HEK293 (cell line): ENCODE measurements around the gene UBE2D4.

ENCODE experiments used
- CTCF ChIA-PET: fragments of 350-600 bp; formaldehyde crosslinking; extraction: SDS; loops from one replicate; lab custom pipeline; 2021; ENCODE audit warnings: antibody characterized with exemption; lab: Yijun Ruan, JAX
- POLR2A ChIA-PET: fragments of 300-600 bp; formaldehyde crosslinking; extraction: SDS; loops from one replicate; lab custom pipeline; 2020; ENCODE audit warnings: antibody characterized with exemption, inconsistent platforms; lab: Yijun Ruan, JAX
- H3K27ac ChIP-seq: fragments of 200-500 bp; sonication (Bioruptor generic); 2 replicates; pipeline ENCODE4 v1.5.1; 2014; ENCODE audit warnings: low read depth, low read length, control low read depth, inconsistent platforms; ENCODE audit errors: extremely low read depth
- H3K36me3 ChIP-seq, 2 experiments: fragments of 200-500 bp in 1 of 2; sonication (Bioruptor generic) in 1 of 2; 1 replicate in 1 of 2; 2 replicates in 1 of 2; pipeline ENCODE4 v1.5.1; 2014 to 2017; ENCODE audit warnings: inconsistent platforms in 2 of 2, low read length in 2 of 2; ENCODE audit not compliant: control insufficient read depth in 2 of 2, insufficient read depth in 1 of 2
- H3K4me1 ChIP-seq: fragments of 200-500 bp; sonication (Bioruptor generic); 2 replicates; pipeline ENCODE4 v1.5.1; 2014; ENCODE audit warnings: mild to moderate bottlenecking, low read length, inconsistent platforms; ENCODE audit not compliant: control insufficient read depth, insufficient read depth
- H3K4me3 ChIP-seq: 2 replicates; pipeline ENCODE4 v1.5.1; 2011; ENCODE audit warnings: low read depth, mild to moderate bottlenecking, control low read depth, low read length, moderate library complexity
- H3K9me3 ChIP-seq: fragments of 200-500 bp; sonication (Bioruptor generic); 2 replicates; pipeline ENCODE4 v1.5.1; 2014; ENCODE audit warnings: low read depth, low read length, inconsistent platforms; ENCODE audit not compliant: control insufficient read depth, insufficient read depth
- EGR2 ChIP-seq: fragments of 450-650 bp; formaldehyde crosslinking; IDR thresholded peaks from 2 replicates; pipeline ENCODE4 v1.5.1; 2016; ENCODE audit warnings: low read depth, missing biosample characterization, missing genetic modification characterization
- FEZF1 ChIP-seq: fragments of 450-650 bp; formaldehyde crosslinking; IDR thresholded peaks from 2 replicates; pipeline ENCODE4 v1.5.1; 2016; ENCODE audit warnings: missing biosample characterization, missing genetic modification characterization
- GLIS2 ChIP-seq: fragments of 450-650 bp; formaldehyde crosslinking; IDR thresholded peaks from 2 replicates; pipeline ENCODE4 v1.5.1; 2016; ENCODE audit warnings: missing biosample characterization, missing genetic modification characterization
- HOXC10 ChIP-seq: sonication (generic); formaldehyde crosslinking; IDR thresholded peaks from 2 replicates; pipeline ENCODE4 v1.8.1; 2023; ENCODE audit warnings: mild to moderate bottlenecking, missing genetic modification reagents
- KLF1 ChIP-seq: fragments of 450-650 bp; formaldehyde crosslinking; IDR thresholded peaks from 2 replicates; pipeline ENCODE4 v1.5.1; 2016; ENCODE audit warnings: missing biosample characterization, missing genetic modification characterization
- KLF7 ChIP-seq: fragments of 450-650 bp; formaldehyde crosslinking; IDR thresholded peaks from 2 replicates; pipeline ENCODE4 v1.5.1; 2016; ENCODE audit warnings: missing biosample characterization, missing genetic modification characterization, borderline replicate concordance
- MEIS1 ChIP-seq: sonication (generic); formaldehyde crosslinking; IDR thresholded peaks from 2 replicates; pipeline ENCODE4 v1.8.1; 2022; ENCODE audit warnings: missing genetic modification reagents, mild to moderate bottlenecking, borderline replicate concordance
- SCRT1 ChIP-seq: fragments of 450-650 bp; formaldehyde crosslinking; IDR thresholded peaks from 2 replicates; pipeline ENCODE4 v1.5.1; 2016; ENCODE audit warnings: missing biosample characterization, missing genetic modification characterization, borderline replicate concordance
- SP2 ChIP-seq: fragments of 450-650 bp; formaldehyde crosslinking; IDR thresholded peaks from 2 replicates; pipeline ENCODE4 v1.5.1; 2016; ENCODE audit warnings: missing biosample characterization, missing genetic modification characterization
- SP3 ChIP-seq: fragments of 450-650 bp; formaldehyde crosslinking; IDR thresholded peaks from 2 replicates; pipeline ENCODE4 v1.5.1; 2016; ENCODE audit warnings: missing biosample characterization, missing genetic modification characterization
- ZBTB17 ChIP-seq: fragments of 450-650 bp; formaldehyde crosslinking; IDR thresholded peaks from 2 replicates; pipeline ENCODE4 v1.5.1; 2016; ENCODE audit warnings: missing biosample characterization, missing genetic modification characterization
- ZFP69B ChIP-seq: fragments of 450-650 bp; formaldehyde crosslinking; IDR thresholded peaks from 2 replicates; pipeline ENCODE4 v1.5.1; 2016; ENCODE audit warnings: missing biosample characterization, missing genetic modification characterization
- ZNF175 ChIP-seq: fragments of 450-650 bp; formaldehyde crosslinking; IDR thresholded peaks from 2 replicates; pipeline ENCODE4 v1.5.1; 2016; ENCODE audit warnings: missing biosample characterization, missing genetic modification characterization
- ZNF223 ChIP-seq: fragments of 450-650 bp; formaldehyde crosslinking; IDR thresholded peaks from 2 replicates; pipeline ENCODE4 v1.5.1; 2016; ENCODE audit warnings: missing biosample characterization, missing genetic modification characterization
- ZNF239 ChIP-seq: fragments of 450-650 bp; formaldehyde crosslinking; IDR thresholded peaks from 2 replicates; pipeline ENCODE4 v1.5.1; 2016; ENCODE audit warnings: missing biosample characterization, missing genetic modification characterization
- ZNF335 ChIP-seq: fragments of 450-650 bp; formaldehyde crosslinking; conservative IDR thresholded peaks from 2 replicates; pipeline ENCODE4 v1.5.1; 2016; ENCODE audit warnings: missing biosample characterization, missing genetic modification characterization
- ZNF501 ChIP-seq: fragments of 450-650 bp; formaldehyde crosslinking; IDR thresholded peaks from 2 replicates; pipeline ENCODE4 v1.5.1; 2016; ENCODE audit warnings: missing biosample characterization, missing genetic modification characterization
- ZNF514 ChIP-seq: fragments of 450-650 bp; formaldehyde crosslinking; IDR thresholded peaks from 2 replicates; pipeline ENCODE4 v1.5.1; 2016; ENCODE audit warnings: missing biosample characterization, missing genetic modification characterization
- ZNF701 ChIP-seq: fragments of 450-650 bp; formaldehyde crosslinking; IDR thresholded peaks from 2 replicates; pipeline ENCODE4 v1.5.1; 2016; ENCODE audit warnings: missing biosample characterization, missing genetic modification characterization
- ZNF768 ChIP-seq: fragments of 450-650 bp; formaldehyde crosslinking; IDR thresholded peaks from 2 replicates; pipeline ENCODE4 v1.5.1; 2018; ENCODE audit warnings: missing biosample characterization, mild to moderate bottlenecking, missing genetic modification characterization
- ZNF785 ChIP-seq: fragments of 450-650 bp; formaldehyde crosslinking; IDR thresholded peaks from 2 replicates; pipeline ENCODE4 v1.5.1; 2016; ENCODE audit warnings: missing biosample characterization, missing genetic modification characterization
- ZNF792 ChIP-seq: fragments of 450-650 bp; formaldehyde crosslinking; IDR thresholded peaks from 2 replicates; pipeline ENCODE4 v1.5.1; 2016; ENCODE audit warnings: missing biosample characterization, missing genetic modification characterization
- ZNF830 ChIP-seq: fragments of 450-650 bp; IDR thresholded peaks from 2 replicates; pipeline ENCODE4 v1.5.0; 2018; ENCODE audit warnings: missing biosample characterization, missing genetic modification characterization, low read depth, mild to moderate bottlenecking, moderate library complexity
- TF ChIP-seq, protein P1 (sequence below): fragments of 450-650 bp; formaldehyde crosslinking; optimal IDR thresholded peaks from 2 replicates; pipeline ENCODE3; 2016; ENCODE audit warnings: missing biosample characterization, mild to moderate bottlenecking, missing genetic modification characterization
- TF ChIP-seq, protein P2 (sequence below): sonication (generic); formaldehyde crosslinking; IDR thresholded peaks from 2 replicates; pipeline ENCODE4 v1.8.1; 2022; ENCODE audit warnings: mild to moderate bottlenecking, moderate library complexity, missing genetic modification reagents
- TF ChIP-seq, protein P3 (sequence below): fragments of 450-650 bp; formaldehyde crosslinking; IDR thresholded peaks from 2 replicates; pipeline ENCODE4 v1.5.1; 2016; ENCODE audit warnings: missing biosample characterization, missing genetic modification characterization
- TF ChIP-seq, protein P4 (sequence below): fragments of 450-650 bp; formaldehyde crosslinking; IDR thresholded peaks from 2 replicates; pipeline ENCODE4 v1.5.1; 2016; ENCODE audit warnings: missing biosample characterization, missing genetic modification characterization
- TF ChIP-seq, protein P5 (sequence below): fragments of 450-650 bp; formaldehyde crosslinking; IDR thresholded peaks from 2 replicates; pipeline ENCODE4 v1.5.1; 2017; ENCODE audit warnings: missing biosample characterization, mild to moderate bottlenecking, missing genetic modification characterization, moderate library complexity

The UBE2D4 gene

DNA sequence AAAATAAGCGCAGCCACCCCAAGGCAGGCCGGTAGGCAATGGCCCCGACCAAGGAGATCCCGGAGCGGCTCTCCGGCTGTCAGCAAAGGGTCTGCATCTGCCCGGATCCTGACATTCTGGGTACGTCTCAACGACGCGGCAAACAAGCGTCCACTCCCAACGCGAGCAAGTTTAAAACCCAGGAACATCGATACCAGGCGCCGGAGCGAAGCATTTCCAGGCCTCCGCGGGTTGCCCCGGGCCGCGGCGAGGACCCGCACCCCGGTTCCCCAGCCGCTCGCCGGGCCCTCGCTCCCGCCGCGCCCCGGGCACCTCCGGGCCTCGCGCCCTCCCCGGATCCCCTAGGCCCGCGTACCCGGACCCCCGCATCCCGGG, 20.3 kb upstream of the UBE2D4 start:
- ChIA-PET POLR2A (interaction anchor here (1.4 kb wide), 1 partner anchor 37 kb away, joined by 5 read pairs; the partner anchor contains the start of gene MRPS24), CTCF (no interaction called here)
- TF ChIP-seq ZBTB17 (peak; percentile 67; the same call in 1 of the 2 replicates), ZNF335 (tag by site-specific recombination) (peak; percentile 82), HOXC10 (CRISPR knock-in tag) (no peak), ZNF239 (tag by site-specific recombination) (no peak)
- TF ChIP-seq, protein P1, sequence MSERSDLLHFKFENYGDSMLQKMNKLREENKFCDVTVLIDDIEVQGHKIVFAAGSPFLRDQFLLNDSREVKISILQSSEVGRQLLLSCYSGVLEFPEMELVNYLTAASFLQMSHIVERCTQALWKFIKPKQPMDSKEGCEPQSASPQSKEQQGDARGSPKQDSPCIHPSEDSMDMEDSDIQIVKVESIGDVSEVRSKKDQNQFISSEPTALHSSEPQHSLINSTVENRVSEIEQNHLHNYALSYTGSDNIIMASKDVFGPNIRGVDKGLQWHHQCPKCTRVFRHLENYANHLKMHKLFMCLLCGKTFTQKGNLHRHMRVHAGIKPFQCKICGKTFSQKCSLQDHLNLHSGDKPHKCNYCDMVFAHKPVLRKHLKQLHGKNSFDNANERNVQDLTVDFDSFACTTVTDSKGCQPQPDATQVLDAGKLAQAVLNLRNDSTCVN: peak; percentile 57
- H3K4me3 ChIP-seq: peak overlapping the region; percentile 68
- no peaks in the 10 kb centered on the region for H3K9me3 ChIP-seq
- H3K27ac ChIP-seq: peak overlapping the region; percentile 83
- H3K4me1 ChIP-seq: peaks cover 4% of the 10 kb centered on the region; the same call in 1 of the 2 replicates
- H3K36me3 ChIP-seq: peaks cover 0 to 7% of the 10 kb centered on the region in 2 experiments; a peak in 1 of 3 replicates

DNA sequence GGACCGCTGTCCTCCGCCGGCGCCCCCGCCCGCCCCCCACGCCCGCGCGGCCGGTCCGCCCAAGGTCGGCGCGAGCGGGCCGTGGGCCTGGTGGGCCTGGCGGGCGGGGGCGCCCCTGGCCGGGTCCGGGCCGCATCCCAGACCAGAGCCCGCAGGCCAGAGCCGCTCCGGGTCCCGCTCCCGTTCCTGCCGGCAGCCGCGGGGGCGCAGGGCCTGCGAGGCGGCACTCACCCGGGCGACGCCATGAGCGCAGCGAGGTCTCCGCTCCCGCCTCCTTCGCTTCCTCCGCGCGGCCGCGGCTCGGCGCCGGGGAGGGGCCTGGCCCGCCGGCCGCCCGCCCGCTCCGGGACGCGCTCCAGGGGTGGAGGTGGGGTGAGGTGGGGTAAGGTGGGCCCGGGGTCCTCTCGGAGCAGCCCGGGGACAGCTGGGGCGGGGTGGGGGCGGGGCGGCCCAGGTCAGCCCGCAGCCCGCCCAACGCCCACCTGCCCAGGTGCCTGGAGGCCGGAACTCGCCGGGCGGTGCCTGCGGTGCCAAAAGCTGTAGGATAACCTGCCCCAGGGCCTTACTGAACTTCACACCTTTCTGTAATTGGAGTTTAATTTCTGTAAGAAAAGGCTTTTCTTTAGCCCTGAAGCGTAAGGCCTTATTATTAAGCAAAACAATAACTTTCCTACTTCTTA, 19.8 kb upstream of the UBE2D4 start, which contains the start of gene URGCP:
TSS of gene URGCP (minus strand) at position 266 of the 680 bp plus-strand sequence. CDS start at position 245, 21 bp downstream.
- ChIA-PET POLR2A (interaction anchor here (1.1 to 1.7 kb wide), 4 partner anchors 9 to 37 kb away, joined by 3 to 5 read pairs (median 3); partner anchors contain the start of genes MRPS24 and UBE2D4), CTCF (no interaction called here)
- peaks cover 0 to 7% of the 10 kb centered on the region in 2 experiments; a peak in 1 of 3 replicates for H3K36me3 ChIP-seq
- H3K4me3 ChIP-seq: peak within 1 kb of the TSS; percentile 68
- H3K9me3 ChIP-seq: no peaks in the 10 kb centered on the region
- H3K4me1 ChIP-seq: peaks cover 4% of the 10 kb centered on the region; the same call in 1 of the 2 replicates
- peak within 1 kb of the TSS; percentile 83 for H3K27ac ChIP-seq
- TF ChIP-seq, protein P2, sequence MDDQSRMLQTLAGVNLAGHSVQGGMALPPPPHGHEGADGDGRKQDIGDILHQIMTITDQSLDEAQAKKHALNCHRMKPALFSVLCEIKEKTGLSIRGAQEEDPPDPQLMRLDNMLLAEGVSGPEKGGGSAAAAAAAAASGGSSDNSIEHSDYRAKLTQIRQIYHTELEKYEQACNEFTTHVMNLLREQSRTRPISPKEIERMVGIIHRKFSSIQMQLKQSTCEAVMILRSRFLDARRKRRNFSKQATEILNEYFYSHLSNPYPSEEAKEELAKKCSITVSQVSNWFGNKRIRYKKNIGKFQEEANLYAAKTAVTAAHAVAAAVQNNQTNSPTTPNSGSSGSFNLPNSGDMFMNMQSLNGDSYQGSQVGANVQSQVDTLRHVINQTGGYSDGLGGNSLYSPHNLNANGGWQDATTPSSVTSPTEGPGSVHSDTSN (CRISPR knock-in tag): peak; percentile 27; the same call in 1 of the 2 replicates
- peak; percentile 59 for TF ChIP-seq KLF1 (tag by site-specific recombination)
- TF ChIP-seq, protein P3, sequence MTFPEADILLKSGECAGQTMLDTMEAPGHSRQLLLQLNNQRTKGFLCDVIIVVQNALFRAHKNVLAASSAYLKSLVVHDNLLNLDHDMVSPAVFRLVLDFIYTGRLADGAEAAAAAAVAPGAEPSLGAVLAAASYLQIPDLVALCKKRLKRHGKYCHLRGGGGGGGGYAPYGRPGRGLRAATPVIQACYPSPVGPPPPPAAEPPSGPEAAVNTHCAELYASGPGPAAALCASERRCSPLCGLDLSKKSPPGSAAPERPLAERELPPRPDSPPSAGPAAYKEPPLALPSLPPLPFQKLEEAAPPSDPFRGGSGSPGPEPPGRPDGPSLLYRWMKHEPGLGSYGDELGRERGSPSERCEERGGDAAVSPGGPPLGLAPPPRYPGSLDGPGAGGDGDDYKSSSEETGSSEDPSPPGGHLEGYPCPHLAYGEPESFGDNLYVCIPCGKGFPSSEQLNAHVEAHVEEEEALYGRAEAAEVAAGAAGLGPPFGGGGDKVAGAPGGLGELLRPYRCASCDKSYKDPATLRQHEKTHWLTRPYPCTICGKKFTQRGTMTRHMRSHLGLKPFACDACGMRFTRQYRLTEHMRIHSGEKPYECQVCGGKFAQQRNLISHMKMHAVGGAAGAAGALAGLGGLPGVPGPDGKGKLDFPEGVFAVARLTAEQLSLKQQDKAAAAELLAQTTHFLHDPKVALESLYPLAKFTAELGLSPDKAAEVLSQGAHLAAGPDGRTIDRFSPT: no peak
- TF ChIP-seq ZNF701 (tag by site-specific recombination): no peak
- TF ChIP-seq ZNF768 (tag by site-specific recombination): no peak
- no peak for TF ChIP-seq MEIS1 (CRISPR knock-in tag)
- TF ChIP-seq EGR2: no peak
- no peak for TF ChIP-seq ZFP69B
- TF ChIP-seq SCRT1 (tag by site-specific recombination): no peak
- TF ChIP-seq SP2 (tag by site-specific recombination): peak; percentile 47
- no peak for TF ChIP-seq ZNF501 (tag by site-specific recombination)
- TF ChIP-seq ZNF830 (tag by site-specific recombination): no peak
- TF ChIP-seq ZNF223 (tag by site-specific recombination): no peak
- TF ChIP-seq, protein P4, sequence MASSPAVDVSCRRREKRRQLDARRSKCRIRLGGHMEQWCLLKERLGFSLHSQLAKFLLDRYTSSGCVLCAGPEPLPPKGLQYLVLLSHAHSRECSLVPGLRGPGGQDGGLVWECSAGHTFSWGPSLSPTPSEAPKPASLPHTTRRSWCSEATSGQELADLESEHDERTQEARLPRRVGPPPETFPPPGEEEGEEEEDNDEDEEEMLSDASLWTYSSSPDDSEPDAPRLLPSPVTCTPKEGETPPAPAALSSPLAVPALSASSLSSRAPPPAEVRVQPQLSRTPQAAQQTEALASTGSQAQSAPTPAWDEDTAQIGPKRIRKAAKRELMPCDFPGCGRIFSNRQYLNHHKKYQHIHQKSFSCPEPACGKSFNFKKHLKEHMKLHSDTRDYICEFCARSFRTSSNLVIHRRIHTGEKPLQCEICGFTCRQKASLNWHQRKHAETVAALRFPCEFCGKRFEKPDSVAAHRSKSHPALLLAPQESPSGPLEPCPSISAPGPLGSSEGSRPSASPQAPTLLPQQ (tag by site-specific recombination): 0 out of 2 replicates have a peak, but pooled peaks have one; percentile 17
- TF ChIP-seq ZNF175 (tag by site-specific recombination): no peak
- TF ChIP-seq ZNF514 (tag by site-specific recombination): no peak
- TF ChIP-seq GLIS2 (tag by site-specific recombination): no peak
- TF ChIP-seq FEZF1 (tag by site-specific recombination): no peak
- TF ChIP-seq, protein P5, sequence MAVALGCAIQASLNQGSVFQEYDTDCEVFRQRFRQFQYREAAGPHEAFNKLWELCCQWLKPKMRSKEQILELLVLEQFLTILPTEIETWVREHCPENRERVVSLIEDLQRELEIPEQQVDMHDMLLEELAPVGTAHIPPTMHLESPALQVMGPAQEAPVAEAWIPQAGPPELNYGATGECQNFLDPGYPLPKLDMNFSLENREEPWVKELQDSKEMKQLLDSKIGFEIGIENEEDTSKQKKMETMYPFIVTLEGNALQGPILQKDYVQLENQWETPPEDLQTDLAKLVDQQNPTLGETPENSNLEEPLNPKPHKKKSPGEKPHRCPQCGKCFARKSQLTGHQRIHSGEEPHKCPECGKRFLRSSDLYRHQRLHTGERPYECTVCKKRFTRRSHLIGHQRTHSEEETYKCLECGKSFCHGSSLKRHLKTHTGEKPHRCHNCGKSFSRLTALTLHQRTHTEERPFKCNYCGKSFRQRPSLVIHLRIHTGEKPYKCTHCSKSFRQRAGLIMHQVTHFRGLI: no peak
- peak; percentile 72 for TF ChIP-seq SP3 (tag by site-specific recombination)
- no peak for TF ChIP-seq ZNF792 (tag by site-specific recombination)
- no peak for TF ChIP-seq ZNF785 (tag by site-specific recombination)
- no peak for TF ChIP-seq KLF7 (tag by site-specific recombination)
